ENCODE measurements around the gene DDRGK1. TPM values are rescaled to one million over a fixed set of nuclear protein-coding genes. Genes with fewer than 3 reads are reported as not detected.

DDRGK1 gene
- total RNA-seq (2021) = 60.2 and 72.0 TPM in 2 replicates
- Bru-seq, nascent RNA = percentile 74 among the genes with signal in this experiment
- BruChase-seq, experiment 1, labeled RNA remaining after a 2-hour chase = percentile 77 among the genes with signal in this experiment
- BruChase-seq, experiment 2, labeled RNA remaining after a 6-hour chase = percentile 87 among the genes with signal in this experiment
- long read RNA-seq, transcript DDRGK1-201 (9 exons, 1,306 nt) = major isoform, 85 of 96 reads
- long read RNA-seq, partial matches to known transcripts = 1 of 96 reads
- long read RNA-seq, other reads (novel, unspliced or antisense) = 10 of 96 reads

DNA sequence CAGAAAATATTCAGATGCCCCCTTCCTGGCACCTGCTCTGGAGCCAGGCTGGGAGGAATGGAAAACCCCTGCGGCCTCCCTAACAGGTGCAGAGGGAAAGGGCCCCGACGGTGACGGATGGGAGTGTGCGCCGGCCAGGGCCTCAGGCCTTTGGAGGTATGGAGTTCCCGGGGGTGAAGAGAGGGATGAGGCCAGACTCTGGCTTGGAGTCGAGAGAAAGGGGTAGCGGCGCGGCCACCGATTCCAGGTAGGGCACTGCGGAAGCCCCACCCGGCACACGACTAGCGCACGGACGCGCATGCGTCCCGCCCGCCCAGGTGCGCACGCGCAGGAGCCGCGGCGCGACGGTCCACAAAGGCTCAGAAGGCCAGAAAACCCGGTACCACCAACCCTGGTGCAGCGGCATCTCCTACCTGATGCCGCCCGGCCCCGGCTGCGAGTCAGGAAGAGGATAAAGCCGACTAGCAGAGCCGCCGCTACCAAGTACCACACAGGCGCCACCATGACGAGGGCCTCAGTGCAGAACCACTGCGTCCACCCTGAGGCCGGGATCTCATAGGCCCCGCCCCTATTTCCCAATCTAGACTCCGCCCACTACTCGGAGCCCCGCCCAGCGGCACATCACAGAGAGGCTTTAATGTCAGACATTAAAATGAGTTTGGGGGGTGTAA, at the start of gene DDRGK1:
TSS of gene DDRGK1 (minus strand) at position 559 of the 671 bp plus-strand sequence. CDS start at position 504, 55 bp downstream.
- Histone ChIP-seq H3K4me1 (ENCODE audit: insufficient read depth, low read length, poor library complexity, severe bottlenecking) (peaks cover 8% of the 10 kb centered on the region), H3K27ac (ENCODE audit: low read depth, low read length, poor library complexity, severe bottlenecking) (peak within 1 kb of the TSS; percentile 87), H3K27me3 (replicated peaks; ENCODE audit: insufficient read depth, low read depth, low read length, poor library complexity) (no peaks in the 10 kb centered on the region), H3K4me3 (ENCODE audit: low read depth, low read length, poor library complexity, severe bottlenecking) (peak within 1 kb of the TSS; percentile 71), H3K9me3 (ENCODE audit: low read depth, low read length, poor library complexity, severe bottlenecking) (no peaks in the 10 kb centered on the region), H3K36me3 (ENCODE audit: insufficient read depth, low read length, poor library complexity, severe bottlenecking) (peaks cover 19% of the 10 kb centered on the region)
- intact Hi-C loops (cut with micrococcal nuclease; ENCODE audit: unreplicated experiment) = no loop called here
- BruUV-seq (replicated peaks) = TSS peak; percentile 26
- ChIA-PET CTCF (interaction anchor here (0.6 kb wide), 1 partner anchor 151 kb away, joined by 7 read pairs; no protein-coding TSS in a partner anchor), POLR2A (ENCODE audit: low non-redundant PET) (no interaction called here)
- DNase-seq (ENCODE audit: low spot score) = peak; percentile 91
- TF ChIP-seq, protein P1, sequence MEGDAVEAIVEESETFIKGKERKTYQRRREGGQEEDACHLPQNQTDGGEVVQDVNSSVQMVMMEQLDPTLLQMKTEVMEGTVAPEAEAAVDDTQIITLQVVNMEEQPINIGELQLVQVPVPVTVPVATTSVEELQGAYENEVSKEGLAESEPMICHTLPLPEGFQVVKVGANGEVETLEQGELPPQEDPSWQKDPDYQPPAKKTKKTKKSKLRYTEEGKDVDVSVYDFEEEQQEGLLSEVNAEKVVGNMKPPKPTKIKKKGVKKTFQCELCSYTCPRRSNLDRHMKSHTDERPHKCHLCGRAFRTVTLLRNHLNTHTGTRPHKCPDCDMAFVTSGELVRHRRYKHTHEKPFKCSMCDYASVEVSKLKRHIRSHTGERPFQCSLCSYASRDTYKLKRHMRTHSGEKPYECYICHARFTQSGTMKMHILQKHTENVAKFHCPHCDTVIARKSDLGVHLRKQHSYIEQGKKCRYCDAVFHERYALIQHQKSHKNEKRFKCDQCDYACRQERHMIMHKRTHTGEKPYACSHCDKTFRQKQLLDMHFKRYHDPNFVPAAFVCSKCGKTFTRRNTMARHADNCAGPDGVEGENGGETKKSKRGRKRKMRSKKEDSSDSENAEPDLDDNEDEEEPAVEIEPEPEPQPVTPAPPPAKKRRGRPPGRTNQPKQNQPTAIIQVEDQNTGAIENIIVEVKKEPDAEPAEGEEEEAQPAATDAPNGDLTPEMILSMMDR (conservative IDR thresholded peaks at IDR 0.05; ENCODE audit: low read depth, low read length) = no peak
- TF ChIP-seq EZH2 (IDR thresholded peaks at IDR 0.05; ENCODE audit: borderline replicate concordance, low read depth, low read length, poor library complexity, severe bottlenecking) = no peak

DNA sequence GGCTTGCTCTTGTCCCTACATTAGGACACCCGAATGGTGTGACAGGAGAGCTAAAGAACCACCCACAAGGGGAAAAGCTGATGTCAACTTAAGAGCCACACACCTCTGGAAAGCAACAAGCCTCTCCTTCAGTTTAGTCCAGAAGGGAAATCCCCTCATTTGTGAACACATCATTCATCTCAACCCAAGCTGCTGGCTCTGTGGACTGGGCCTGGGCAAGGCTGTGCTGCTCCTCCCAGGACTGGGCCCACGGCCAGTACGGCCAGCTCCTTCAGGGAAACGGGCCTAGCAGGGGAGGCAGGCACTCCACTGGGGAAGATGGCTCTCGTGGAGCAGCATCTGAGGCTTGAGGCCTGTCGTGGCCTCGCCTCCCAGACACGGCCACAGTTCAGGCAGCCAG, 47.3 kb upstream of the DDRGK1 start:
- no peaks in the 10 kb centered on the region for H3K27me3 ChIP-seq (replicated peaks; ENCODE audit: insufficient read depth, low read depth, low read length, poor library complexity)
- intact Hi-C loops (cut with micrococcal nuclease; ENCODE audit: unreplicated experiment) = no loop called here
- no peak overlapping the region for H3K27ac ChIP-seq (ENCODE audit: low read depth, low read length, poor library complexity, severe bottlenecking)
- H3K4me1 ChIP-seq (ENCODE audit: insufficient read depth, low read length, poor library complexity, severe bottlenecking) = peaks cover 10% of the 10 kb centered on the region
- no peak overlapping the region for H3K4me3 ChIP-seq (ENCODE audit: low read depth, low read length, poor library complexity, severe bottlenecking)
- TF ChIP-seq, protein P1 (conservative IDR thresholded peaks at IDR 0.05; ENCODE audit: low read depth, low read length) = no peak
- no peak for TF ChIP-seq EZH2 (IDR thresholded peaks at IDR 0.05; ENCODE audit: borderline replicate concordance, low read depth, low read length, poor library complexity, severe bottlenecking)
- no peaks in the 10 kb centered on the region for H3K36me3 ChIP-seq (ENCODE audit: insufficient read depth, low read length, poor library complexity, severe bottlenecking)
- CTCF ChIA-PET = no interaction called here
- DNase-seq (ENCODE audit: low spot score) = no peak
- no peaks in the 10 kb centered on the region for H3K9me3 ChIP-seq (ENCODE audit: low read depth, low read length, poor library complexity, severe bottlenecking)
- BruUV-seq (replicated peaks) = no TSS peak
- POLR2A ChIA-PET (ENCODE audit: low non-redundant PET) = no interaction called here

DNA sequence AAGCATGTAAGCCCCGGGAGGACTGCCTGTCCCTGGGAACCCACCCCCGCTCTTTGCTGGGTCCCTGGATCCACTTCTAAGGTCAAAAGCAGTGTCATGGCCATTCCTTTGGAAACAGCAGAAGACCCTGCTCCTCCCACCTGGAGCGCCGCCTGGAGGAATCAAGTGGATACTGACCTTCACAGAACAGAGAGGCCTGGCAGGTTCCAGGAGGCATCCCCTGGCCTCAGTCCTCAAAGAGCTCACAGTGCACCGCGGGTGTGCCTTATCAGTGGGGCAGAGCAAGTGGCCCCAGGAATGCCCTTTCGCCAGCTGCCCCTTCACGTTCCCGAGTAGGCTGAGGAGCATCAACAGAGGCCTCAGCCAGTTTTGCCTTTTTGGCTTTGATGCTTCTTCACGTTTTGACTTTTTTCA, 45.6 kb upstream of the DDRGK1 start:
- ChIA-PET CTCF (interaction anchor here (1.2 kb wide), 1 partner anchor 27 kb away, joined by 3 read pairs; no protein-coding TSS in a partner anchor), POLR2A (ENCODE audit: low non-redundant PET) (no interaction called here)
- Histone ChIP-seq H3K27ac (ENCODE audit: low read depth, low read length, poor library complexity, severe bottlenecking) (no peak overlapping the region), H3K27me3 (replicated peaks; ENCODE audit: insufficient read depth, low read depth, low read length, poor library complexity) (no peaks in the 10 kb centered on the region), H3K36me3 (ENCODE audit: insufficient read depth, low read length, poor library complexity, severe bottlenecking) (no peaks in the 10 kb centered on the region), H3K9me3 (ENCODE audit: low read depth, low read length, poor library complexity, severe bottlenecking) (no peaks in the 10 kb centered on the region), H3K4me1 (ENCODE audit: insufficient read depth, low read length, poor library complexity, severe bottlenecking) (peaks cover 10% of the 10 kb centered on the region), H3K4me3 (ENCODE audit: low read depth, low read length, poor library complexity, severe bottlenecking) (no peak overlapping the region)
- intact Hi-C loops (cut with micrococcal nuclease; ENCODE audit: unreplicated experiment) = no loop called here
- TF ChIP-seq, protein P1 (conservative IDR thresholded peaks at IDR 0.05; ENCODE audit: low read depth, low read length) = 0 out of 2 replicates have a peak, but pooled peaks have one; percentile 28
- no peak for TF ChIP-seq EZH2 (IDR thresholded peaks at IDR 0.05; ENCODE audit: borderline replicate concordance, low read depth, low read length, poor library complexity, severe bottlenecking)
- no peak for DNase-seq (ENCODE audit: low spot score)
- no TSS peak for BruUV-seq (replicated peaks)
